ENCODE data around the gene NVL. TPM values are rescaled to one million over a fixed set of nuclear protein-coding genes. Genes with fewer than 3 reads are reported as not detected.

Gene NVL
- total and polyA plus RNA-seq, 2 donors (not counting 1 experiment from before 2014, with no cell fraction given) = 20.5 to 27.6 TPM

DNA sequence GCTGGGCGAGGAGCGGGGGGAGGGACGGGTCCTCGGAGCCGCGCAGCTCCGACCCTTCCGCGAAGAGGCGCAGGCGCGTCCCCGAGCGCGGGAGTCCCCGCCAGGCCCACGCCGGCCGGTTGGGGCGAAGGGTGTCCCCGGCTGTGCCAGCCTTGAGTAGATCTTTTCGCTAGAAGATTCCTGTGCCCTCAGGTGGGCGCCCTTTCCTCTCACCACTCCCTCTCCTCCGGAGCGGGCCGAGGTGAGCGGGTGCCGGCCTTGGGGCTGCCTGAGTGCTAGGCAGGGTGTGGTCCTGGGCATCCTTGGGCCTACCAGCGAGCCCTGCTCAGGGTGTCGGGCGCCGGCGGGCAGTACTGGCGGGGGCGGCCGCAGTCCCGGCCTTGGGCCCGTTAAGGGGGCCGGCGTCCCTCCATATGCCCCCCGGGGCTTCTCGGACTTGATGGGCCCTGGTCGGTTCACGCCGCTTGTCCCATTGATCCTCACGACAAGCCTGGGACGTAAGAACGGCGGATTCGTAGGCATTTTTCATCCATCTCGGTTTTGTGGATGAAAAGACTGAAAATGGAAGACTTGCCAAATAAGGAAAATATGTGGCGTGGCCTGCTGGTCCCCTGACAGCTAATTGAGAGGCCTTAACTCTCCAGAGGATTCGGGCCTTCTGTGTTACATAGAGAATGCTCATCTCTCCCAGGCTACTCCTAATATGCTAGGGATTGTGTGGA is 146.2 kb downstream of the NVL start:
- H3K4me2 ChIP-seq (ENCODE audit: extremely low read depth, insufficient read depth, low read length) = peak overlapping the region; percentile 59
- peak overlapping the region; percentile 43 for H2AFZ ChIP-seq (ENCODE audit: low read length)
- no peaks in the 10 kb centered on the region for H3K4me1 ChIP-seq (ENCODE audit: control insufficient read depth, extremely low read depth, insufficient read depth, low read length)
- no peaks in the 10 kb centered on the region for H3K27me3 ChIP-seq (ENCODE audit: control insufficient read depth, insufficient read depth, low read length)
- TF ChIP-seq, protein P1, sequence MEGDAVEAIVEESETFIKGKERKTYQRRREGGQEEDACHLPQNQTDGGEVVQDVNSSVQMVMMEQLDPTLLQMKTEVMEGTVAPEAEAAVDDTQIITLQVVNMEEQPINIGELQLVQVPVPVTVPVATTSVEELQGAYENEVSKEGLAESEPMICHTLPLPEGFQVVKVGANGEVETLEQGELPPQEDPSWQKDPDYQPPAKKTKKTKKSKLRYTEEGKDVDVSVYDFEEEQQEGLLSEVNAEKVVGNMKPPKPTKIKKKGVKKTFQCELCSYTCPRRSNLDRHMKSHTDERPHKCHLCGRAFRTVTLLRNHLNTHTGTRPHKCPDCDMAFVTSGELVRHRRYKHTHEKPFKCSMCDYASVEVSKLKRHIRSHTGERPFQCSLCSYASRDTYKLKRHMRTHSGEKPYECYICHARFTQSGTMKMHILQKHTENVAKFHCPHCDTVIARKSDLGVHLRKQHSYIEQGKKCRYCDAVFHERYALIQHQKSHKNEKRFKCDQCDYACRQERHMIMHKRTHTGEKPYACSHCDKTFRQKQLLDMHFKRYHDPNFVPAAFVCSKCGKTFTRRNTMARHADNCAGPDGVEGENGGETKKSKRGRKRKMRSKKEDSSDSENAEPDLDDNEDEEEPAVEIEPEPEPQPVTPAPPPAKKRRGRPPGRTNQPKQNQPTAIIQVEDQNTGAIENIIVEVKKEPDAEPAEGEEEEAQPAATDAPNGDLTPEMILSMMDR (conservative IDR thresholded peaks at IDR 0.05 in 1 of 2, IDR thresholded peaks at IDR 0.05 in 1 of 2; ENCODE audit: low read depth in 1 of 2, low read length in 2 of 2) = no peak
- TF ChIP-seq EZH2 (IDR thresholded peaks at IDR 0.05; ENCODE audit: low read length, missing control alignments) = no peak
- DNase-seq (ENCODE audit: low read depth in 2 of 2) = peak; percentile 66 to 82
- peaks cover 51% of the 10 kb centered on the region for H3K79me2 ChIP-seq (ENCODE audit: control insufficient read depth, insufficient read depth, low read length)
- H3K27ac ChIP-seq (ENCODE audit: insufficient read depth, low read length) = peak overlapping the region; percentile 85
- no peaks in the 10 kb centered on the region for H3K9me3 ChIP-seq (ENCODE audit: control insufficient read depth, insufficient read depth, low read depth, low read length)
- no peaks in the 10 kb centered on the region for H3K36me3 ChIP-seq (ENCODE audit: control insufficient read depth, insufficient read depth, low read length)
- H4K20me1 ChIP-seq (ENCODE audit: control insufficient read depth, extremely low read depth, insufficient read depth, low read length) = no peaks in the 10 kb centered on the region
- H3K9ac ChIP-seq (ENCODE audit: insufficient read depth, low read length) = peak overlapping the region; percentile 87
- H3K4me3 ChIP-seq (replicated peaks in 1 of 4; ENCODE audit: control extremely low read depth in 1 of 4, insufficient read depth in 1 of 4, low read depth in 3 of 4, low read length in 4 of 4) = peak overlapping the region; percentile 49 to 75 (median 68)

DNA sequence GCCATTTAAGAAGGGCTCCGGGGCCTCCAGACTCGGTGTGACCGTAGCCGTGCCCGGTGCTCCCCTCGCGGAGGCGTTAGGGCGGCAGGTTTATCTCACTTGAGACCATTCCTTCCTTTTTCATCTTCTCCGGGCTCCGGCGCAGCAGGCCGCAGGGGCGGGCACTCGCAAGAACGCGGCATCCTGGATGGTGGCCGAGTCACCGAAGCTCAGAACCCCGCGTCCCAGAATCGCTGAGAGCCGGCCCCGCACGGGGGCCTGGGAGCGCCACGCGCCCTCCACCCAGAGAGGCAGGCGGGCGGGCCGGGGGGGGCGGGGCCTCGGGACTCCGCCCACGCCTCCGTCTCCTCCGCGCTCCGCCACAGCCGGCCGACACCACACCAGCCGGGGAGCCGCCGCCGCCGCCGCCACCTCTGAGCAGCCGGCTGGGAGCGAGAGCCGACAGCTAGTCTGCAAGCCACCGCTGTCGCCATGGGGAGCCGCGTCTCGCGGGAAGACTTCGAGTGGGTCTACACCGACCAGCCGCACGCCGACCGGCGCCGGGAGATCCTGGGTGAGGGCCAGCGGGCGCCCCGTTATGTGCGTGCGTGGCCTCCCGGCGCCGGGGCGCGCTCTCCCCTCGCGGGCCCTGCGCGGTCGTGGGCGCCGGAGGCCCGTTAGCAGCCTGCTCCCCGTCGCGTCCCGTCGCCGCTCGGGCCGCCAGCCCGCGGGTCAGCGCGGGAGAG is 146.9 kb downstream of the NVL start, which contains the start of gene DEGS1:
DEGS1 (plus strand) TSS at position 375 of the 725 bp plus-strand sequence; CDS start at position 472, 97 bp downstream.
- peak; percentile 75 to 76 for DNase-seq (ENCODE audit: low read depth in 2 of 2)
- Histone ChIP-seq H3K27ac (ENCODE audit: insufficient read depth, low read length) (peak within 1 kb of the TSS; percentile 85), H3K36me3 (ENCODE audit: control insufficient read depth, insufficient read depth, low read length) (no peaks in the 10 kb centered on the region), H3K4me3 (replicated peaks in 1 of 4; ENCODE audit: control extremely low read depth in 1 of 4, insufficient read depth in 1 of 4, low read depth in 3 of 4, low read length in 4 of 4) (peak within 1 kb of the TSS; percentile 49 to 75 (median 70)), H2AFZ (ENCODE audit: low read length) (peak within 1 kb of the TSS; percentile 43), H3K27me3 (ENCODE audit: control insufficient read depth, insufficient read depth, low read length) (no peaks in the 10 kb centered on the region), H4K20me1 (ENCODE audit: control insufficient read depth, extremely low read depth, insufficient read depth, low read length) (no peaks in the 10 kb centered on the region), H3K4me1 (ENCODE audit: control insufficient read depth, extremely low read depth, insufficient read depth, low read length) (no peaks in the 10 kb centered on the region), H3K79me2 (ENCODE audit: control insufficient read depth, insufficient read depth, low read length) (peaks cover 44% of the 10 kb centered on the region), H3K9me3 (ENCODE audit: control insufficient read depth, insufficient read depth, low read depth, low read length) (no peaks in the 10 kb centered on the region), H3K9ac (ENCODE audit: insufficient read depth, low read length) (peak within 1 kb of the TSS; percentile 87), H3K4me2 (ENCODE audit: extremely low read depth, insufficient read depth, low read length) (peak within 1 kb of the TSS; percentile 59)
- TF ChIP-seq, protein P1 (conservative IDR thresholded peaks at IDR 0.05 in 1 of 2, IDR thresholded peaks at IDR 0.05 in 1 of 2; ENCODE audit: low read depth in 1 of 2, low read length in 2 of 2) = no peak
- TF ChIP-seq EZH2 (IDR thresholded peaks at IDR 0.05; ENCODE audit: low read length, missing control alignments) = no peak
